Fibroblast of skin of scalp (primary cell): ENCODE measurements around the gene MEX3A.
"Not testable (repeated sequence)": the region's sequence is repeated elsewhere in the genome, so short reads cannot be mapped to it uniquely, and the experiment has no call there.

Experiments
- DNase-seq: peaks from one replicate; pipeline ENCODE4 v3.0.0-alpha.2; 2013

The MEX3A gene

GRCh38 chr1:156078728-156079127 lies 3.5 kb downstream of the MEX3A start:
- no peak for DNase-seq

- DNase-seq = no peak
Measured at GRCh38 chr1:156077430-156077760, 4.9 kb downstream of the MEX3A start.

- DNase-seq = no peak
Measured at GRCh38 chr1:156076609-156077429, 5.4 kb downstream of the MEX3A start.

GRCh38 chr1:156075775-156076204 lies 6.5 kb downstream of the MEX3A start:
- DNase-seq = no peak

- DNase-seq = no peak
Measured at GRCh38 chr1:156075162-156075561, 7.1 kb downstream of the MEX3A start.

GRCh38 chr1:156074661-156075060 lies 7.6 kb downstream of the MEX3A start:
- no peak for DNase-seq

GRCh38 chr1:156073740-156074139 lies 8.5 kb downstream of the MEX3A start:
- no peak for DNase-seq

- DNase-seq = no peak
Measured at GRCh38 chr1:156073110-156073687, 9.1 kb downstream of the MEX3A start.

- DNase-seq = no peak
Measured at GRCh38 chr1:156072251-156072650, 10.0 kb downstream of the MEX3A start.

GRCh38 chr1:156071332-156071816 lies 10.9 kb downstream of the MEX3A start:
- DNase-seq = not testable (repeated sequence)

GRCh38 chr1:156070548-156070947 lies 11.7 kb downstream of the MEX3A start:
- DNase-seq = no peak

- DNase-seq = no peak
Measured at GRCh38 chr1:156069490-156070455, 12.5 kb downstream of the MEX3A start.

- DNase-seq = no peak
Measured at GRCh38 chr1:156067262-156067661, 15.0 kb downstream of the MEX3A start.

- no peak for DNase-seq
Measured at GRCh38 chr1:156065871-156066270, 16.4 kb downstream of the MEX3A start.

- DNase-seq = no peak
Measured at GRCh38 chr1:156065212-156065611, 17.1 kb downstream of the MEX3A start.

- DNase-seq = no peak
Measured at GRCh38 chr1:156064615-156065014, 17.6 kb downstream of the MEX3A start.

GRCh38 chr1:156063997-156064285 lies 18.3 kb downstream of the MEX3A start:
- no peak for DNase-seq

- no peak for DNase-seq
Measured at GRCh38 chr1:156062189-156062588, 20.1 kb downstream of the MEX3A start.

- no peak for DNase-seq
Measured at GRCh38 chr1:156060937-156061636, 21.2 kb downstream of the MEX3A start, which contains the start of gene RAB25. TSS of gene RAB25 (plus strand) at chr1:156061160. CDS start at chr1:156061401, 241 bp downstream.

- DNase-seq = no peak
Measured at GRCh38 chr1:156056326-156056849, 25.9 kb downstream of the MEX3A start.

- DNase-seq = no peak
Measured at GRCh38 chr1:156055281-156056048, 26.8 kb downstream of the MEX3A start.
